Fibroblast of the conjunctiva (primary cell): Measurements from ENCODE around the gene DNM3.

Experiments used
- DNase-seq: peaks from one replicate; pipeline ENCODE4 v3.0.0-alpha.2; 2010; ENCODE audit warnings: low read depth

DNM3 gene

DNA sequence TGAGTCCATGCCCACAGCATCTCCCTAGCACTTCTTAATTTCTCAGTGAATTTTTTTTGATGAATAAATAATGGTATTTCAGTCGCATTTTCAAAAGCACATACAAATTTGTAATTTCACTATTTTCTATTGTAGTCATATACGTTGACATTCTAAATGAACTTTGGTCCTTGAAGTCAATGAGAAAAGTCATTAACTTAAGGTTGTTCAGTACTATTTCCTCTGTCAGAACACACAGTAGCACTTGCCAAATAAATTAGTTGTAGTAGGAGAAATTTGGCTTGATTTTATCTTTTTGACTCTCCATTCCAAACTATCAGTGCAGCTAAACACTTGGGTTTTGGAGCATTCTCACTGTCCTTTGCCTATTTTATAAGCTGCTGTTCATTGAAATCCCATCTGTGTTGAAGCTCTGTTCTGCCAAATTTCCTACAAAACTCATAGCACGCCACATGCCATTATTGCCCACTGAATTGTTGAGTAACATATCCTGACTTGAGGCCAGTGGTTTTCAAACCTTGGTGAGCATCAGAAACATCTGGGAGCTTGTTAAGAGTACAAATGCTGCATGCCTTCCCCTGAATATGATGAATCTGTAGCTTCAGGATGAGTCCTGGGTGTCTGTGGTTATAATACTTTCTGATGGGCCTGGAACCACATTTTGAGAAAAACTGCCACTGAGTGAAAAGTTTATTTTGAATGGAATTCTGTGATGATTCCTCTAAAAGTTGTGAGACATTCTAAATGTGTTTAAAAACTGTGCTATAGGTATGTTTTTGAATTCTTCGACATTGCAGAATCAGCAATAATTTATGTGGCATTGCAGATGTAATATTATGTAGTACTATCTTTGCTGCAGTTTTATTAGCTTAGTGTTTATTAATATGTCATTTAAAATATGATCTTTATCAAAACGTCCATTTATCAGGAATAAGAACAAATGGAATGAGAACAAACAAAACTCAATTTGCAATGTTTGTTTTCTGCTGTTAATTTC lies 78.9 kb downstream of the DNM3 start:
- no peak for DNase-seq

DNA sequence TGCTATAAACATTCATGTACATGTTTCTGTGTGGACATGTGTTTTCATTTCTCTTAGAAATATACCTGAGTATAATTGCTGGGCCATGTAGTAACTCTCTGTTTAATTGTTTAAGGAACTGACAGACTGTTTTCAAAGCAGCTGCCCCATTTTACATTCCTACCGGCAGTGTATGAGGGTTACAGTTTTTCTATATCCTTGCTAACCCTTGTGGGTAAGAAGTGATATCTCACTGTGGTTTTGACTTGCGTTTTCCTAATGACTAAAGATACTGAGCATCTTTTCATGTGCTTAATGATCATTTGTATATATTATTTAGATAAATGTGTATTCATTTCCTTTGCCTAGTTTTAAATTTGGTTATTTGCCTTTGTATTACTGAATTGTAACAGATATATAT lies 81.7 kb downstream of the DNM3 start:
- DNase-seq: no peak

DNA sequence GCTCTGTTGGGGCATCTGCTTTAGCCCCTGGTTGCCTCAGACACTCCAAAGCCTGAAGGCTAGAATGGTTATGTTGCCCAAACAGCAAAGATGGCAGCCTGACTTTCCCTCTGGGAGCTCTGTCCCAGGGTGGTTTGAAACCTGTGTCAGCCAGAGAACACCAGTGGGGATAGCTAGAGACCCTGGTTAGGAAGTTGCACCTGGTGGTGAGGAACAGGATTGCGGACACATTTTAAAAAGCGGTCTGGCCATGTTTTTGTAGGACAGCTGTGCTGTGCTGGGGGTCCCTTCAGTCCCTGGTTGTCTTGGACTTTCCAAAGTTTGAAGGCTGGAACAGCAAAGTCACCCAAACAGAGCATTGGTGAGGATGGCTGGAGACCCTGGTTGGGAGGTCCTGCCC lies 87.8 kb downstream of the DNM3 start:
- no peak for DNase-seq

DNA sequence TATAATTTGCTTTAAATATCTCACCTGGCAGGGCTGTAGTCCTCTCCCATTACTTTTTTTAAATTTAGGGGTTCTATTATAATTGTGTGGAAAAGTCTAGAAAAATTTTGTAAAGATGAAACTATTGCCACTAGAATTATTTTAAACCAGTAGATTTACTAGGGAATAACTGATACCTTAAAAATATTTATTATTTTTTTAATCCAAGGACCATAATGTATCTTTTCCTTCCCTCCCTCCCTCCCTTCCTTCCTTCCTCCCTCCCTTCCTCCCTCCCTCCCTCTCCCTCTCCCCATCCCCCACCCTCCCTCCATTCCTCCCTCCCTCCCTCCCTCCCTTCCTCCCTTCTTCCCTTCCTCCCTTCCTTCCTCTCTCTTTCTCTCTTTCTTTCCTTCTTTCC lies 90.5 kb downstream of the DNM3 start:
- DNase-seq: no peak

DNA sequence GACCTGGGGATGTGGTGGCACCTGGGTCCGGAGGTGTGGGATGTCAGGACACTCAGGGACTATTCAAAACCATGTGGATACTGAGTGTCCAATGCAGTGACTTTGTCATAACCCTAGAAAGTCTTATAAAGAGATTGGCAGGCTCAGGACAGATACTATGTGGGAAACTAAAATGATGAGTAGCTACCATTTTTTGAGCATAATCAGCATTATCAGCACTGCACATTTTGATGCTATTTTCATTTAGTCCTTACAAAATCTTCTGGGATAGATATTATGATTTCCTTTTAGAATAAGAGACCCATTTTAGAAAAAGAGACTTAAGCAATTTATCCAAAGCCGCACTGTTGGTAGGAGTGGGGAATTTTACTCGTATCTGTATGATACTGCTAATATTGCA lies 93.4 kb downstream of the DNM3 start:
- no peak for DNase-seq

DNA sequence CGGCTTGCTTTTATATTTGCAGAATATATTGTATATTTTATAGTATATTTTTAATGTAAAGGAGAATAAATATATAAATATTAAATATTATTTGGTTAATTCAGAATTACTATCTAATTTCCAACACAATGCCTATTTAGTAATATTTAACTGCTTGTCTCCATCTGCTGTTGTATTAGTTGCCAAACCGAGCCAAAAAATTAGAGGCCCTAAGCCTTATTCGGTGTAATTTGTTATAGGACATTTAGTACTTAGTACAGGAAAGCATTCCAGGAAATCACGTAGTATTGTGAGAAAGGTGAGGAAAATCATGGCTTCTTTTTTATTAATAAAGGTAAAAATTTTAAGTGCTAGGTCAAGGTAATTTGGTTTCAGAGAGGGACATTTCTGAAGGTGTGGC lies 93.8 kb downstream of the DNM3 start:
- DNase-seq: no peak

DNA sequence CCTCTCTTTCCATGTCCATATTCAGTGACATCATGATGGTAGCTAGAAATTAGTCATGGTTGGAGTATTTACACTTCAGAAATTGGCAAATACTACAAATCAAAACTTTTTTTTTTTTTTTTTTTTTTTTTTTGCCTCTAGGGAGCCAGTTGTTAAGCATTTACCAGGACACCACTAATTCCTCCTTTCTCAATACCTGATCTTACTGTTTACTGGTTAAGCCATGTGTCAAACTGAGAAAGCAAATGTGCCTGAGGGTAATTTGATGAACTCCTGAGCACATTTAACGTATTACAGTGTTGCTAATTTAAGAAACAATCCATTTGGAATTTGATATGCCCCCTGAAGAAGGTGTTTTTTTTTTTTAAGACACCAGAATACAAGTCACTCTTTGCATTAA lies 94.4 kb downstream of the DNM3 start:
- DNase-seq: no peak

DNA sequence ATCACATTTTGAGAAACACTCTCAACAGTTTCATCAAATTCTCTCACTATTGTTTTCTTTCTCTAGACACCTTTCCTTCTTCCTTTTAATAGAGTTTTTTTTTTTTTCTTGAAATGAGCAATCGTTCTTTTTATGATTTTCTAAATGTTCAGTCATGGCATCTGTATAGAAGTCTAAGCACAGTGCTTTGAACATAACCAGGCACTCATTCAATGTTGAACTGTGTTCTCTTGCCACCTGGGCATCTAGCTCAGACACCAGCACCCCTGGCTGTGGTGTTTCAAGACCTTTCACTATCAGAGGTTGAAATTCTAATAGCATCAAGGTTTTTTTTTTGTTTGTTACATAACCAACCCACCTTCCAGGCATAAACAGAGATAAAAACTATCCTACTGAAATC lies 96.6 kb downstream of the DNM3 start:
- no peak for DNase-seq

DNA sequence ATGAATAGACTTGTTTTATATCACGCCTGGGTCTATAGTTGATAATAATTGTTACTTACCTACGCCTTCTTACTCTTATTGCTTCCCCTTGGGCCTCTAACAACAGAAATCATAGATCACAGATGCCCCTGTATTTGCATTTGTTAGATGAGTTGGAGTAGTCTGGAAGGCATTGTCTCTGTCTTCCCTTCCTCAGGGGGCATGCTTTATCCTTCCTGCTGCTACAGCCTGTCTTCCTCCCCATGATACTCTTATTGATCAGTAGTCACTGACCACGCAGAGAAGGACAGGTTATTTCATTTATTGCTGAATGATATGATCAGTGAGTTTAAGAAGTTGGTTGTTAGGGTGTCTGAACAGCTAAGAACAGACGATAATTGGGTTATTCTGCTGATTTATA lies 98.4 kb downstream of the DNM3 start:
- DNase-seq: no peak

DNA sequence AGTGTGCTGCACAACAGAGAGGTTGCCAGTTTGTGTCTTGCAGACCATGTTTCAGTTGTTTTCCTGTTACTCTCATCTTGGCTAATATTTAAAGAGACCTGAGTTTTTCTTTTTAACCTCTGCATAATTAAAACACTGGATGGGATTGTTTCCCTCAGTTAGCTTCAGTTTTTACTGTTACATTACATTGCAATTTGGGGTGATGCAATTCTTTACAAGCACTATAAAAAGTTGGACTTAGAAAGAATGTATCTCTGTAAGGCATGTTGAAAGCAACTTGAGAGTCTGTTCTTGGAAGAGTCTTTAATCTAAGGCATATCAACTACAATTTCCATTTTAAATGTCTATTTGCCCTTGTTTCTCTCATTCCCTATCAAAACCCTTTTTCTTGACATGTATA lies 99.1 kb downstream of the DNM3 start:
- no peak for DNase-seq

DNA sequence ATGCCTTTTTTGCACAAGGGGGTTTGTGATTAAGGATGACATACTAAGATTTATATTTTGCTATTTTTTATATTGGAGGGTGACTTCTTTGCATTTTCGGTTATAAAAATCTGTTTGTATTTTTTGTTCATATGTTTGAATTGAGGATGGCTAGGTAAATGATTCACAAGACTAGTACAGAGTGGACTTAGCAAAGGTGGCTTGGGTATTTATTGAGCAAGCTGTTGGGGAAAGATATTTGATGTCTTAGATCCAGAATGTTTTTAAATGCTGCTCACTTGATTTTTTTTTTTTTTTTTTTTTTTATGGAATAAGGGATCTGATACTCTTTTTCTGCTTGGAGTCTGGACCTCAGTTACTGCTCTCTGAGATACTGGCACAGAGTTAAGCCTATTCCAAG lies 100.6 kb downstream of the DNM3 start:
- DNase-seq: no peak

DNA sequence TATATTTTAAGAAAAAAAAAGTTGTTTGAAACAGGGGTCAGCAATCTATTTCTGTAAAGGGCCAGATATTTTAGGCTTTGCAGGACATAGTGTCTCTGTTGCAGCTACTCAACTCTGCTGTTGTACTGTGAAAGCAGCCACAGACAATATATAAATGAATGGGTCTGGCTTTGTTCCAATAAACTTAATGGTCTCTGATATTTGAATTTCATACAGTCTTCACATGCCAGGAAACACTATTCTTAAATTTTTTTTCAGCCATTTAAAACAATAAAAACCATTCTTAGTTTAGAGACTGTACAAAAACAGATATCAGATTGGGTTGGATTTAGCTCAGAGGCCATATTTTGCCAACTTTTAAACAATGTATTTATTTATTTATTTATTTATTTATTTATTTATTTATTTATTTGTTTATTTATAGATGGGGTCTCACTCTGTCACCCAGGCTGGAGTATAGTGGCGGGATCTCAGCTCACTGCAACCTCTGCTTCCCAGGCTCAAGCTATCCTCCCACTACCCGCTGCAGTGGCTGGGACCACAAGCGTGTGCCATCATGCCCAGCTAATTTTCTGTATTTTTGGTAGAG lies 102.8 kb downstream of the DNM3 start:
- DNase-seq: no peak

DNA sequence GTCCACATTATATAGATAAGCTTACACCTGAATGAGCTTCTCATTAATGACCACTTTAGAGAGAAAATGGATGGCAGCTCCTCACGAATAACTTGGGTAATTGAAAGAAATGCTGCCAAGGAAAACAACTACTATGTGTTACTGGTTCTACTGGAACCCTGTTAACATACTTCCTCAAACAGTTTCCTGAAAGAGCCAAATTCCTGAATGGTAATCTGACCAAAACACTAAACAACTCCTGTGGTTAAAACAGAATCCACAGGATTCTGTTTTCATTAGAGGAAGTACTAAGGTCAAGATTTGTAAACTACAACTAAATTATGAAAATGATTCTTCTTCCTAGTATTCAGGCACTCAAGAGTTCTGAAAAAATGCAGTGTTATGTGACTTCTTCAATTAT lies 107.2 kb downstream of the DNM3 start:
- no peak for DNase-seq

DNA sequence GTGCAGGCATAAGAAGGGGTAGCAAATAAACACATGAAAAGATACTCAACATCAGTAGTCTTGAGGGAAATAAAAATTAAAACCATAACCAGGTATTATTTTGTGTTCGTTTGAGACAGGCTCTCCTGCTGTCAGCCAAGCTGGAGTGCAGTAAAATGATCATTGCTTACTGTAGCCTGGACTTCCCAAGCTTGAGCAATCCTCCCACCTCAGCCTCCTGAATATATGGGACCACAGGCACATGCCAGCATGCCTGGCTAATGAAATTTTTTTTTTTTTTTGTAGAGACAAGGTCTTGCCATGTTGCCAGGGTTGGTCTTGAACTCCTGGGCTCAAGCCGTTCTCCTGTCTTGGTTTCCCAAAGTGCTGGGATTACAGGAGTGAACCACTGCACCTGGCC lies 108.0 kb downstream of the DNM3 start:
- DNase-seq: no peak

DNA sequence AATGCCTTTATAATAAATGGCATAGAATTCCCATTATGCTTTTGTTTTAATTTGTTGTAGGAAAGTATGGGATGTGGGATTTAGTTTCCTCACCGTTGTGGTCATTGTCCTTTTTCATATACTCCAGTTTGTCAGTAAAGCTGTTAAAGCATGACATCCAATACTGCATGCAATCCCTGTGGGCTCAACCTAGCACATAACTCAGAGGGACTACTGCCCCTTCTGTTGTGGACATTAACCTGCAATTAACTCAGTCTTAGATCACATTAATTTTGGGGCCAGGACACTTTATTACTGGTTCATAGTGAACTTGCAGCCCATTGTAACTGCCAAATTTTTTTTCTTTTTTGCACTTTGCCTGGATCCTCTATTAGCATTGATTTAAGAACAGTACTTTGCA lies 112.5 kb downstream of the DNM3 start:
- DNase-seq: no peak

DNA sequence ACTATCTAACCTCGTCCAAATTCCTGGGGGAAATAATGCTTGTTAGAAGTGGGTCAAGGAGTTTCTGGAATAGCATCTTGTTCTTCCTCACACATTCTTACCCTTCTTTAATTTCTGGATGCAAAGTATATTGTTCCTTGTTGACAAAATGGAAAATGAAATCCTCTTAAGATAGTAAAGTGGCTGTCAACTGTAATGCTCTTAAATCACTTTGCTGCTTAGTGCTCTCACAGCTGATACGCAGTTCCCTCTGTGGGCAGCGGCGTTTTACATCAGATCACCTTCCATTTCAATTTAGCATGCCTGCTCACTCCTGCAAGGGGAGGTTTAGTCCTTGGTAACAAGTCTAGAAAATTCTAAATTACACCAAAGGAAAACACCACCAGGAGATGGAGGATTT lies 113.1 kb downstream of the DNM3 start:
- no peak for DNase-seq

DNA sequence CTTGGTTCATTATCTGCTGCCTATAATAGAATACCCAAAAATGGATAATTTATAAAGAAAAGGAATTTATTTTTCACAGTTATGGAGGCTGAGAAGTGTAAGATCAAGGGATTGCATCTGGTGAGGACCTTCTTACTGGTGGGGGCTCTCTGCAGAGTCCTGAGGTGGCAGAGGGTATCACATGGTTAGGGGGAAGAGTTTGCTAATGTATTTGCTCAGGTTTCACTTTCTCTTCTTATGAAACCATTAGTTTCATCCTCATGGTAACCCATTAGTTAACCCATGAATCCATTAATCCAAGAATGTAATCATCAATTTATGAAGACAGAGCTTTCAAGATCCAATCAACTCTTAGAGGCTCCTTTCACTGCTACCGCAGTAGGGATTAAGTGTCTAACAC lies 120.6 kb downstream of the DNM3 start:
- DNase-seq: no peak

DNA sequence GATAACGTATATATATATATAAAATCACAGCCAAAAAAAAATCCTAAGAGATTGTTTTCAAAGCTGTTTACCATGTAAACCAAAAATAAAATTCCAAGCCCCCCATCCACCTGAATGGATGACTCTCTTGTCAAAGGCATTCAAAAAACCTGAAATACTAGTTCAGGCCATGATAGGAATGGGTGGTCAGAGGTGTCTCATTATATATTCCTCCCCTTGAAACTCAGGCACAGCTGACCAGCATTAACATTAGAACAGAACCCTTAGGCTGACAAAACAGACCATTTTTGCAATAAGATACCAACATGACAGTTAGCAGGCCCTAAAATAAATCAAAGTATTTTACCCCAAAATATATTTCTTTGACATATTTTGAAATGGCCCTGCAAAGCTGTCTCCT lies 122.5 kb downstream of the DNM3 start:
- no peak for DNase-seq

DNA sequence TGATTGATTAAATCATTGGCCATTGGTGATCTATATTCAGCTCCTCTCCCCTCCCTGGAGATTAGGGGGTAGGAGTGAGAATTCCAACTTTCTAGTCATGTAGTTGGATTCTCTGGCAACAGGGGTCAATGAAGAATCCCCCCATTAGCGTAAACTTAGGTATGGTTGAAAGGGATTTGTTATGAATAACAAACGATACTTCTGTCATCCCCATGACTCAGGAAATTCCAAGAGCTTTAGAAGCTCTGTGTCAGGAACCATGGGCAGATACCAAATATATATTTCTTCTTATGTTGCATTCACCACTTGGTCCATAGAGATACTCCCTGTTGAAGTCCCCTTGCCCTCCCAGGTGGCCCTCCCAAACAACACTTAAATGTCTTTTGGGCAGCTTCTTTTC lies 124.5 kb downstream of the DNM3 start:
- no peak for DNase-seq

DNA sequence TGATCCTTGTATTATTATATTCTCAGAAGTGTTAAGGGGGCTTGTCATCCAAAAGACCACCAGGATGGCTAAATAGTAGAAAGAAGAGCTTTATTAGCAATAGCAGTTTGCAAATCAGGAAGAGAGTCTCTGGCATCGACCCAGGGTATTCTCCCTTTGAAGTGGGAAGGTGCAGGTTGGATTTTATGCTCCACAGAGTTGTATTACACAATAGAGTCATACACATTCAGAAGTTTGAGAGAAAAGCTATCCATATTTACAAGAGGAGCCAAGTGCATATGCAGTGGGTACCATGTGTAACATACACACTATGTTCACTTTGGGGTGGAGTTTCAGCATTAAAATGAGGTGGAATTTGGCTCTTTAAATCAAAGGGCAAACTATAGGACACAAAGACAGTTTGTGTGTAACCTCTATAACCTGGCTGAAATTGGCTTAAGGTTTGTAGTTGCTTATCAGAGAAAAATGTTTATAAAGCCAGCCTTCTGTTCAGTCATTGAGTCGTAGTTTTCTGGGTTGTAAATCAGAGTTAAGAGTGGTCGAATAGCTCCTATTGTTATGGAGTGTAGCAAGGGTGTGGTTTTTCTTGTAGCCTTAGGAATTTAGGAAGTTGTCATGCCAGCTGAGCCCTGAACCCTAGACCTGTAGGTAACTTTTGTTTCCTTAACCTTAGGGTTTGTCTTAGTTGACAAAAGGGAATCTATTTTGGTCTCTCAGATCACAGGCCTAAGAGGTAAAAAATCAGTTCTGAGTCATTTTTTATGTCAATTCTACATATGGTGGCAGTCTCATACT lies 125.3 kb downstream of the DNM3 start:
- no peak for DNase-seq

DNA sequence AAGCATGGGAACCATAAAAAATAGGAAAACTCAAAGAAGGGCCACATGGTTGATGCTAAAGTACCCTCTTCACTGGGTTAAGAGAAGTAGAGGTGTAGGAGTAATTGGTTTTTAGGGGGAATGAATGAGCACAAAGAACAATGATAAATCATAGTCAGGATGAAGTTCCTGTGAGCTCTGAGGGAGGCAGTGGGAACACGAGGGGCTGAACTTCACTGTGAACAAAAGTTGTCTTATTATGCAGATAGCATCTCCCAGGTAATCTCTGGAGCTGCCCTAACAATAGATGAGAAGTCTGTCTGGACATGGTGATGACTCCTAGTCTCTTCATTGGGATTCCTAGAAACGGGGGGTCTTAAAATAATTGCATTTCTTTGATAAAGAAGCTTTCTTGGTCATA lies 127.9 kb downstream of the DNM3 start:
- DNase-seq: no peak

DNA sequence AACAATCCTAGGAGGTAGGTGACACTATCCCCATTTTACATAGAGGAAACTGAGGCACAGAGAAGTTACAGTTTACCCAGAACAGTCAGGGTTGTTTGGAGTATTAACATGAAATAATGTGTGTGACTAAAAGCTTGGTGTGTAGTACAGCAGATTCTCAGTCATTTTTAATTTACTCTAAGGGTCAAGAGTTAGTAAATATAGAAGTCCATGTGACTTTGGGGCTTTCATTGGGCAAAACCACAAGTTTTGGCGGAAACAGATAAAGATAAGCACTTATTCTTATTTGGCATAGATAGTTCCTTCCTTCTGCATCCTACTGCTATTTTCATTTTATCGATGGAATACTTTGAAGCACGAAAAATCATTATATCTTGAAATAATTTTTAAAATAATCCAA lies 128.5 kb downstream of the DNM3 start:
- DNase-seq: no peak

DNA sequence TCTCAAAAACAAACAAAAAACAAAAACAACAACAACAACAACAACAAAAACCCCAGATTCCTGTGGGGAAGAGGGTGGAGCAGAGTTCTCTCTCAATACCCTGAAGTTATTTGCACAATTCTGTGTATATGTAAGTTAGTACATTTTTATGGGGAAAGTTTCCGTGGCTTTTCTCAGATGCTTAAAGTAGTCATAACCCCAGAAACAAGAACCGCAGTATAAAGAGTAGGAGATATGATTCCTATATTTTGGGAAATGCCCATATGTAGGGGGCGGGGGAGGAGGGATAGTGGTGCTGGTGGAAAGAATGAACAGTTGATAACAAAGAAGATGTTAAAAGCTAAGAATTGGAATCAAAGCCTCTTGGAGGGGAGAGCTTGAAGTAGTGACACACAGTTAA lies 131.5 kb downstream of the DNM3 start:
- DNase-seq: no peak
